ENCODE measurements around the gene SNN. TPM values are rescaled to one million over a fixed set of nuclear protein-coding genes. Genes with fewer than 3 reads are reported as not detected.

SNN gene
- total RNA-seq, 1 experiment from 2014 or later: 13.0 TPM

DNA sequence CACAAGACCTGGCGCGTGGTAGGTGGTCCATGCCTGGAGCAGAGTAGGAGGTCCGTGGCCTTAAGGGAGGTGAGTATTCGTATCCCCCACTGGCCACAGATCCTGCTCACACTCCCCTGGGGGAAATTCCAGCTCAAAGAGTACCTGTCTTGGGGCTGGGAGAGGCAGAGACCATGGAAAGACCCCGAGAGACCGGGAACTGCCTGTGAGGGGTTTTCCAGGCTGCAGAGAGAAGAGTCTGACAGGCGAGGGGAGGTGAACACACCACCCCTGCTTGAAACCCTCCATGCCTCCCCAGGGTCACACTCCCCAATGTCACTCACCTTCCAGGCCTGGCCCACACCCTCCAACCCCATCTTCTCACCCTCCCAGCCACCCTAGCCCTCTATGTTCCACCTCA lies 12.6 kb upstream of the SNN start:
- H3K9me3 ChIP-seq (ENCODE audit: low read depth, low read length, poor library complexity, severe bottlenecking): no peaks in the 10 kb centered on the region
- intact Hi-C loops (cut with micrococcal nuclease; ENCODE audit: unreplicated experiment): no loop called here
- H3K36me3 ChIP-seq (ENCODE audit: insufficient read depth, low read length, poor library complexity, severe bottlenecking): no peaks in the 10 kb centered on the region
- H3K27me3 ChIP-seq (replicated peaks; ENCODE audit: insufficient read depth, low read depth, low read length, poor library complexity): no peaks in the 10 kb centered on the region
- H3K27ac ChIP-seq (ENCODE audit: low read depth, low read length, poor library complexity, severe bottlenecking): no peak overlapping the region
- DNase-seq (ENCODE audit: low spot score): no peak
- CTCF ChIA-PET: no interaction called here
- H3K4me1 ChIP-seq (ENCODE audit: insufficient read depth, low read length, poor library complexity, severe bottlenecking): no peaks in the 10 kb centered on the region
- TF ChIP-seq EZH2 (IDR thresholded peaks at IDR 0.05; ENCODE audit: borderline replicate concordance, low read depth, low read length, poor library complexity, severe bottlenecking): no peak
- TF ChIP-seq, protein P1, sequence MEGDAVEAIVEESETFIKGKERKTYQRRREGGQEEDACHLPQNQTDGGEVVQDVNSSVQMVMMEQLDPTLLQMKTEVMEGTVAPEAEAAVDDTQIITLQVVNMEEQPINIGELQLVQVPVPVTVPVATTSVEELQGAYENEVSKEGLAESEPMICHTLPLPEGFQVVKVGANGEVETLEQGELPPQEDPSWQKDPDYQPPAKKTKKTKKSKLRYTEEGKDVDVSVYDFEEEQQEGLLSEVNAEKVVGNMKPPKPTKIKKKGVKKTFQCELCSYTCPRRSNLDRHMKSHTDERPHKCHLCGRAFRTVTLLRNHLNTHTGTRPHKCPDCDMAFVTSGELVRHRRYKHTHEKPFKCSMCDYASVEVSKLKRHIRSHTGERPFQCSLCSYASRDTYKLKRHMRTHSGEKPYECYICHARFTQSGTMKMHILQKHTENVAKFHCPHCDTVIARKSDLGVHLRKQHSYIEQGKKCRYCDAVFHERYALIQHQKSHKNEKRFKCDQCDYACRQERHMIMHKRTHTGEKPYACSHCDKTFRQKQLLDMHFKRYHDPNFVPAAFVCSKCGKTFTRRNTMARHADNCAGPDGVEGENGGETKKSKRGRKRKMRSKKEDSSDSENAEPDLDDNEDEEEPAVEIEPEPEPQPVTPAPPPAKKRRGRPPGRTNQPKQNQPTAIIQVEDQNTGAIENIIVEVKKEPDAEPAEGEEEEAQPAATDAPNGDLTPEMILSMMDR (conservative IDR thresholded peaks at IDR 0.05; ENCODE audit: low read depth, low read length): no peak
- no peak overlapping the region for H3K4me3 ChIP-seq (ENCODE audit: low read depth, low read length, poor library complexity, severe bottlenecking)
- POLR2A ChIA-PET (ENCODE audit: low non-redundant PET): no interaction called here
- no TSS peak for BruUV-seq (replicated peaks)

DNA sequence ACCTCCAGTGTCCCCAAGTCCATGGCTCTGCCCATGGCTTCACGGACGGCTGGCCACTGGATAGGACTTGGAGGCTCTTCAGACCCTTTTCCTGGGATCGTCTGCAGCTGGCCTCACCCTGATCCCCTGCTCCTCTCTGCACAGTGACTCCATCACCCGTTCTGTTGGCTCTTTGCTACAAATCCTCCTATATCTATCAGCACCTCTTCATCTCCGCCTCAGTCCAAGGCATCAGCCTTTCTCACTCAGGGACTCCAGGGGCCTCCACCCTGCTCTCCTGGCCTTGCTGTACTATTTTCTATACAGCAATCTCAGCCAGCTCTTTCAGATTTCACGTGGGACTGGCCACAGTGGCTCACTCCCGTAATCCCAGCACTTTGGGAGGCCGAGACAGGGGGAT lies 10.7 kb upstream of the SNN start:
- BruUV-seq (replicated peaks): no TSS peak
- CTCF ChIA-PET: no interaction called here
- no peak overlapping the region for H3K27ac ChIP-seq (ENCODE audit: low read depth, low read length, poor library complexity, severe bottlenecking)

DNA sequence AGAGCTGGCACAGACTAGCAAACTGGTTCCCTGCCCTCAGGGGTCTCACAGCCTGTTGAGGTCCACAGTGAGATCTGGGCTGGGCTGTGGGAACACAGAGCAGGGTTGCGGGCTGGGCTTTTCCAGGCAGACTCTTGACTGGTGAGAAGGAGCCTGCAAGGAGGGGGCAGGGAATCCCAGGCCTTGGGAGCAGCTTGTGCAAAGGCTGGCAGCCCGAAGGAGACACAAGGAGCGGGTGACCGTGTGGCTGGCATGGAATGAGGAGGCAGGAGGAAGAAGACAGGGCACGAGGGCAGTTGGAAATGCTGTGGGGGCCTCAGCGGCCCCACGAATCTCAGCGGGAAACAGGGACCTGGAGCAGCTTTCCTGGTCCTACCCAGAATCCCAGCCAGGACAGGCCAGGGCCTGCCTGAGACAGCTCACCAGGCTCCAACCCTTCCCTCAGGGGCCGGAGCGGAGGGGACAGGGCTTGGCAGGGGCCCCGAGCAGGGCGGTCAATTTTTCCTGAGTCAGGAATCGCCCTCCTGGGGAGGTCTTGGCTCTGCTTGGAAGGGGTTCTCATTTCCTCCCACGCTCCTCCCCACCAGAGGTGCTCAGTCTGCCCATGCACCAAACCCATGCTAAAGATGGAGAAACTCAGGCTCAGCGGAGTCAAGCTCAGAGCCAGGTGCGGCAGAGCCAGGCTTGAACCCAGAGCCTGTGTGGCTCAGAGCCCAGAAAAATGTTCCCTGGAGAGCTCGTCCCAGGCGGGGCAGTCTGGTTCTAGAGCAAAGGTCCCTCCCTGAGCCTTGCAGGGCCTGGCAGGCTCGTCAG lies 9.2 kb upstream of the SNN start:
- ChIA-PET CTCF (interaction anchor here (0.6 kb wide), 1 partner anchor 178 kb away, joined by 3 read pairs; no protein-coding TSS in a partner anchor), POLR2A (ENCODE audit: low non-redundant PET) (no interaction called here)
- TF ChIP-seq, protein P1 (conservative IDR thresholded peaks at IDR 0.05; ENCODE audit: low read depth, low read length): no peak
- TF ChIP-seq EZH2 (IDR thresholded peaks at IDR 0.05; ENCODE audit: borderline replicate concordance, low read depth, low read length, poor library complexity, severe bottlenecking): no peak
- BruUV-seq (replicated peaks): no TSS peak
- intact Hi-C loops (cut with micrococcal nuclease; ENCODE audit: unreplicated experiment): no loop called here
- no peaks in the 10 kb centered on the region for H3K9me3 ChIP-seq (ENCODE audit: low read depth, low read length, poor library complexity, severe bottlenecking)
- DNase-seq (ENCODE audit: low spot score): no peak
- no peak overlapping the region for H3K27ac ChIP-seq (ENCODE audit: low read depth, low read length, poor library complexity, severe bottlenecking)
- H3K27me3 ChIP-seq (replicated peaks; ENCODE audit: insufficient read depth, low read depth, low read length, poor library complexity): no peaks in the 10 kb centered on the region
- H3K4me3 ChIP-seq (ENCODE audit: low read depth, low read length, poor library complexity, severe bottlenecking): no peak overlapping the region
- no peaks in the 10 kb centered on the region for H3K36me3 ChIP-seq (ENCODE audit: insufficient read depth, low read length, poor library complexity, severe bottlenecking)
- no peaks in the 10 kb centered on the region for H3K4me1 ChIP-seq (ENCODE audit: insufficient read depth, low read length, poor library complexity, severe bottlenecking)

More for the DNA sequence above, 10.7 kb upstream of the SNN start:
- no peak for DNase-seq (ENCODE audit: low spot score)
- Histone ChIP-seq H3K9me3 (ENCODE audit: low read depth, low read length, poor library complexity, severe bottlenecking) (no peaks in the 10 kb centered on the region), H3K4me3 (ENCODE audit: low read depth, low read length, poor library complexity, severe bottlenecking) (no peak overlapping the region), H3K27me3 (replicated peaks; ENCODE audit: insufficient read depth, low read depth, low read length, poor library complexity) (no peaks in the 10 kb centered on the region), H3K36me3 (ENCODE audit: insufficient read depth, low read length, poor library complexity, severe bottlenecking) (no peaks in the 10 kb centered on the region), H3K4me1 (ENCODE audit: insufficient read depth, low read length, poor library complexity, severe bottlenecking) (no peaks in the 10 kb centered on the region)
- POLR2A ChIA-PET (ENCODE audit: low non-redundant PET): no interaction called here
- TF ChIP-seq, protein P1 (conservative IDR thresholded peaks at IDR 0.05; ENCODE audit: low read depth, low read length): no peak
- no peak for TF ChIP-seq EZH2 (IDR thresholded peaks at IDR 0.05; ENCODE audit: borderline replicate concordance, low read depth, low read length, poor library complexity, severe bottlenecking)
- intact Hi-C loops (cut with micrococcal nuclease; ENCODE audit: unreplicated experiment): no loop called here

Measured in A673 (cell line).